ENCODE data around the gene PRDM16. TPM values are rescaled to one million over a fixed set of nuclear protein-coding genes. Genes with fewer than 3 reads are reported as not detected.

PRDM16 gene
- total and polyA plus RNA-seq, 2 donors (not counting 1 experiment from before 2014, with no cell fraction given): 0.03 to 0.12 TPM

GRCh38 chr1:3380469-3380868, 311.5 kb downstream of the PRDM16 start:
- ChIA-PET CTCF (no interaction called here), POLR2A (no interaction called here)
- Histone ChIP-seq H3K9me3 (ENCODE audit: control extremely low read depth in 1 of 3, control insufficient read depth in 2 of 3, insufficient read depth in 1 of 3, low read length in 2 of 3) (no peaks in the 10 kb centered on the region), H3K27ac (ENCODE audit: low read length in 2 of 2) (no peak overlapping the region), H3K79me2 (ENCODE audit: control insufficient read depth, insufficient read depth, low read length) (no peaks in the 10 kb centered on the region), H3K4me2 (replicated peaks; ENCODE audit: low read depth, low read length, poor library complexity, severe bottlenecking) (no peak overlapping the region), H3K4me1 (ENCODE audit: control insufficient read depth in 2 of 2, insufficient read depth in 2 of 2, low read length in 2 of 2) (no peaks in the 10 kb centered on the region), H3K27me3 (replicated peaks in 1 of 4; ENCODE audit: control extremely low read depth in 1 of 4, control insufficient read depth in 3 of 4, insufficient read depth in 4 of 4, low read length in 3 of 4) (peaks cover 0 to 2% (median 0%) of the 10 kb centered on the region in 4 experiments), H3K4me3 (ENCODE audit: control extremely low read depth in 1 of 5, extremely low read depth in 1 of 5, insufficient read depth in 1 of 5, low read depth in 2 of 5, low read length in 4 of 5) (no peak overlapping the region), H3K36me3 (replicated peaks in 1 of 2; ENCODE audit: control extremely low read depth in 1 of 2, control insufficient read depth in 1 of 2, extremely low read depth in 1 of 2, insufficient read depth in 2 of 2, low read length in 1 of 2) (no peaks in the 10 kb centered on the region), H2AFZ (ENCODE audit: insufficient read depth, low read depth, low read length, poor library complexity, severe bottlenecking) (no peak overlapping the region), H3K9ac (ENCODE audit: low read length) (no peak overlapping the region), H4K20me1 (ENCODE audit: control insufficient read depth, insufficient read depth, low read length, poor library complexity, severe bottlenecking) (no peaks in the 10 kb centered on the region)
- peaks cover 2% of the 10 kb centered on the region for H3K27me3 Mint-ChIP-seq
- no peak for ATAC-seq (ENCODE audit: low read depth)
- DNase-seq: no peak
- no peaks in the 10 kb centered on the region for H3K9me3 Mint-ChIP-seq (ENCODE audit: insufficient read depth)
- TF ChIP-seq EZH2 (IDR thresholded peaks at IDR 0.05; ENCODE audit: borderline replicate concordance, insufficient read depth, low read depth, low read length, poor library complexity, severe bottlenecking) (no peak), CTCF (IDR thresholded peaks at IDR 0.05) (no peak)
- no peaks in the 10 kb centered on the region for H3K4me1 Mint-ChIP-seq
- no peak overlapping the region for H3K4me3 Mint-ChIP-seq
- no peak overlapping the region for H3K27ac Mint-ChIP-seq
- intact Hi-C loops (cut with micrococcal nuclease): no loop called here
- 87% methylated on average over 10 of the region's 11 CpGs for WGBS (ENCODE audit: insufficient coverage)

DNA sequence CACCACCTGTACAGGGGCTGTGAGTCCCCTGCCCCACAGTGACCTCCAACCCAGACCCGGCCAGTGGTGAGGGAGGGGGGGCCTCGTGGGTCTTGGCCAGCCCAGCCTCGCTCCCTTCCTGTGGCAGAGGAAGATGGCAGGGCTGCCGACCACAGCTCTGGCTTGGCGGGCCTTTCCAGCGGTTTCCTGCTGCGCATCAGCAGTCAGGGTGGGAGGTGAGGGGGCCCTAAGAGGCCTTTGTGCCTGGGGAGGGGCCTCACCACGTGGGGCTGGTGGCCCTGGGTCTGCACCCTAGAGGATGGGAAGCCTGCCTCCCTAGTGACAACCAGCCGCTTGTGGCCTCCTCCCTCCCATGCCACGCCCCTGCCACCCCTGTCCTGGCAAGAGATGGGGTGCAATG, 312.9 kb downstream of the PRDM16 start:
- H4K20me1 ChIP-seq (ENCODE audit: control insufficient read depth, insufficient read depth, low read length, poor library complexity, severe bottlenecking): no peaks in the 10 kb centered on the region
- WGBS (ENCODE audit: insufficient coverage): 8% methylated on average over 5 of the region's 10 CpGs
- ChIA-PET CTCF (no interaction called here), POLR2A (no interaction called here)
- no peak overlapping the region for H3K4me3 Mint-ChIP-seq
- DNase-seq: no peak
- no peak for ATAC-seq (ENCODE audit: low read depth)
- no peak overlapping the region for H3K4me2 ChIP-seq (replicated peaks; ENCODE audit: low read depth, low read length, poor library complexity, severe bottlenecking)
- peaks cover 2% of the 10 kb centered on the region for H3K27me3 Mint-ChIP-seq
- H3K27ac ChIP-seq (ENCODE audit: low read length in 2 of 2): no peak overlapping the region
- no peaks in the 10 kb centered on the region for H3K4me1 ChIP-seq (ENCODE audit: control insufficient read depth in 2 of 2, insufficient read depth in 2 of 2, low read length in 2 of 2)
- no peaks in the 10 kb centered on the region for H3K9me3 Mint-ChIP-seq (ENCODE audit: insufficient read depth)
- H3K79me2 ChIP-seq (ENCODE audit: control insufficient read depth, insufficient read depth, low read length): no peaks in the 10 kb centered on the region
- H2AFZ ChIP-seq (ENCODE audit: insufficient read depth, low read depth, low read length, poor library complexity, severe bottlenecking): no peak overlapping the region
- TF ChIP-seq CTCF (IDR thresholded peaks at IDR 0.05): no peak
- no peak for TF ChIP-seq EZH2 (IDR thresholded peaks at IDR 0.05; ENCODE audit: borderline replicate concordance, insufficient read depth, low read depth, low read length, poor library complexity, severe bottlenecking)
- H3K9me3 ChIP-seq (ENCODE audit: control extremely low read depth in 1 of 3, control insufficient read depth in 2 of 3, insufficient read depth in 1 of 3, low read length in 2 of 3): no peaks in the 10 kb centered on the region
- no peaks in the 10 kb centered on the region for H3K4me1 Mint-ChIP-seq
- intact Hi-C loops (cut with micrococcal nuclease): no loop called here
- H3K27me3 ChIP-seq (replicated peaks in 1 of 4; ENCODE audit: control extremely low read depth in 1 of 4, control insufficient read depth in 3 of 4, insufficient read depth in 4 of 4, low read length in 3 of 4): peaks cover 0 to 2% (median 0%) of the 10 kb centered on the region in 4 experiments
- no peak overlapping the region for H3K27ac Mint-ChIP-seq
- H3K36me3 ChIP-seq (replicated peaks in 1 of 2; ENCODE audit: control extremely low read depth in 1 of 2, control insufficient read depth in 1 of 2, extremely low read depth in 1 of 2, insufficient read depth in 2 of 2, low read length in 1 of 2): no peaks in the 10 kb centered on the region
- H3K4me3 ChIP-seq (ENCODE audit: control extremely low read depth in 1 of 5, extremely low read depth in 1 of 5, insufficient read depth in 1 of 5, low read depth in 2 of 5, low read length in 4 of 5): no peak overlapping the region
- no peak overlapping the region for H3K9ac ChIP-seq (ENCODE audit: low read length)
